Pons (tissue), 1 donor: ENCODE measurements around the gene CENPF.

Experiments used
- DNase-seq: peaks from one replicate; pipeline ENCODE4 v3.0.0-alpha.2; 2016; ENCODE audit warnings: low spot score

CENPF gene

DNA sequence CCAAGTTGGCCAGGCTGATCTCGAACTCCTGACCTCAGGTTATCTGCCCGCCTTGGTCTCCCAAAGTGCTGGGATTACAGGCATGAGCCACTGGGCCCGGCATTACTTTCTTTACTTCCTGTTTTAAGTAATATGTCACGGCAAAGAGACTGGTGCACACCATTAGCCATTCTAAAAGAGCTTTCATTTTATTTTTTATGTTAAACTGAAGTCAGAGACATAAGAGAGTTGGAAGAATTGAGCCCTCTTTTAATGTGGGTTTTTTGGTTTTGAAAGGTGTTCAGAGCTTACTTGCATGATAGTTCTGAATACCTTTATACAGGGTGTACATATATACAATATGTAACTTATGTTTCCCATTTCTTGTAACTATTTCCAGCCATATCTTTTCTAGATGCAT, 14.3 kb downstream of the CENPF start:
- no peak for DNase-seq

- no peak for DNase-seq
These were observed 14.8 kb downstream of the CENPF start for GRCh38 chr1:214617843-214618242.

DNA sequence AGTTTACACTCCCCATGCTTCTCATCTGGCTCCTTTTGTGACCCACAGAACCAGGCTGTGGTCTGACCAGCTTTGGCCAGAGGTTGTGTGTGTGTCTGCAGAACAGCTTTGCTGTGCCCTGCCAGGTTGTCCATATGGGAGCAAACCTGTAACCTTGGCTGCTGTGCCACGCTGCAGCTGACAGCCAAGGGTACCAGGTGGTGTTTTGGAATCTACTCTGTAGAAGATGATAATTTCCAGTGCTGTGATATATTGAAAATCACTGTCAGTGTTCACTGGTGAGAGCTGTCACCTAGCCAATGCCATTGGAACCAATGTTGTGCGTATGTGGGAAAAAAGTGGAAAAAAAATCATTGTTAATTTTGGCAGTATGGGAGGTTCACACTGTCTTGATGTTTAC, 18.2 kb downstream of the CENPF start:
- no peak for DNase-seq

DNA sequence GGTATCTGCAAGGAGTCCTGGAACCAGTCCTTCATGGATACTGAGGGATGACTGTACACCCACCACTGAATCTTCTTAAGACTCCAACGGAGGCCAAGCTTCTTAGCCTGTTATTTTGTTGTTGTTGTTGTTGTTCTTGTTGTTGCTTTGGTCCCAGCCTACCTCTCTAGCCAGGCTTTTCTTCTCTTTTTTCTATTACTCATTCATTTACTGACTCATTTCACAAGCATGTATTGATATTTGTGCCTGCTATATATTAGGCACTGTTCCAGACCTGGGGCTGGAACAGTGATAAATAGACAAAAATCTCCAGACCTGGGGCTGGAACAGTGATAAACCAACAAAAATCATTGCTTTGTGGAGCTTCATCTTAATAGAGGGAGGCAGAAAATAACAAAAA, 20.4 kb downstream of the CENPF start:
- no peak for DNase-seq

- DNase-seq, result no peak
These were observed 29.1 kb downstream of the CENPF start for GRCh38 chr1:214632091-214632490.

- no peak for DNase-seq
These were observed 30.7 kb downstream of the CENPF start for GRCh38 chr1:214633686-214634085.

DNA sequence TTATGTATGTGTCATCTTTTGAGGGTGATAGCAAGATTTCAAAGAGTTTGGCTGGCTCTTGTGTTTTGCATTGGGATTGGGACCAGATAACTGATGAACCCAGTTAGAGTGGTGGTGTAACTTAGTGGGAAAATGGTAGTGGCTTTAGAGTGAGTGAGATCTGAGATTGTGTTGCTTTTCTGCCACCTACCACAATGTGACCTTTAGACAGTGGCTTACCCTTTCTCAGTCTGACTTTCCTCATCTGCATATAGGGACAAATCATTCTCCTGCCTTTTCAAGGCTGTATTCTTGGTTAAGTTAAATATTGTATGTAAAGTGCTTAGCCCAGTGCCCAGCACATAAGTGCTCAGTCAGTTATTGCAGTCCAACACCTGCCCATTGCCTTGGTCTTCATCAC, 31.3 kb downstream of the CENPF start:
- DNase-seq, result no peak

DNA sequence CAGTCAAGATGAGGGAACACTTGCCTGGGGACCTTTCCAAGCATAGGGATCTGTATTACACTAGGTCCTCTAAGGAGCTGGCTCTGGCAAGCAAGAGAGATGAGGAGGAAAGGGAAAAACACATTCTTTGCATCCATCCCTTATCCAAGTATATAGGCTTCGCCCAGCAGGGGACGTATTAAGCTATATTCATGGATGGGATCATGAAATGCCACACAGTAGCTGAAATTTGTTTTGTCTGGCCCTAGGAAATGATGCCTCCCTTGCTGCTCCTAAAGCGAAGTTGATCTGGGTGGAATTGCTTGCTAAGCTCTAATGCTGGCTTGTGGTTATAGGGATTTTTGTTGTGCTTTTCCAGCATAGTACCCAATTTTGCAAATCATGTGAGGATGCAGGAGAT, 32.1 kb downstream of the CENPF start:
- no peak for DNase-seq

DNA sequence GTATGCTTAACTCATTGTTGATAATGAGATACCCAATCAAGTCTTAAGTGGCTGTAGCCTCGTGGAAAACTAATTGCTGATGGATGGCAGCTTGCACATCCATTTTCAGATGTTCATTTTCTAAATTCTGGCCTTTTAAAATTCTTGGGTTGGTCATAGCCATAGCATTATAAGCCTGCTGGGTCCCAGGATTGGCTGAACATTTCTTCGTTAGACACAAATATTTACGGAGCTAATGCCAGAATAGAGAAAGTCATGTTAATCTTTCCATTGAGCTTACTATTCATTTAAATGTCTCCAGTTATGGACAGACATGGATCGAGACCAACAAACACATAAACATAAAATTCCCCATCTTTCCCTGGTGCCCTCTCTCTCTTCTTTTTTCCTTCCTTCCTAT, 32.5 kb downstream of the CENPF start:
- DNase-seq, result no peak

- no peak for DNase-seq
These were observed 33.4 kb downstream of the CENPF start for GRCh38 chr1:214636436-214636835.

GRCh38 chr1:214637125-214637524, 34.1 kb downstream of the CENPF start:
- no peak for DNase-seq

GRCh38 chr1:214637722-214638458, 34.9 kb downstream of the CENPF start:
- DNase-seq, result peak; percentile 41

GRCh38 chr1:214638459-214638807, 35.4 kb downstream of the CENPF start:
- DNase-seq, result no peak

DNA sequence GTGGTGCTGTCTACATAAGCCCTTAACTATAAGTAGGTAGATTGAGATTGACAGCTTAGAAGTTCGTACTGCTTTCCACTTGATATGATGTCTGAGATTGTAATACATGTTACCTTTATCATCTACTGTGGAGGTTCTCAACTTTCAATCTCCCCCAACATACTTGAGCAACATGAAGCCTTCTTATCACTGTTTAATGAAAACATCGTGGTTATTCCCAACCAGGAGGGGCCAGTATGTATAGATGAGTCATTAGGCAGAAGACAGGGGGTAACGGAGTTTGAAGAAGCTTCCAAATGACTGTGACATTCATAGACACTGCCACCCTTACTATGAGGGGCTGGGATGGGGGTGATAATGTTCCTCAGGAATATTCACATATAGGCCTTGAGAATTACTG, 36.0 kb downstream of the CENPF start:
- no peak for DNase-seq

DNA sequence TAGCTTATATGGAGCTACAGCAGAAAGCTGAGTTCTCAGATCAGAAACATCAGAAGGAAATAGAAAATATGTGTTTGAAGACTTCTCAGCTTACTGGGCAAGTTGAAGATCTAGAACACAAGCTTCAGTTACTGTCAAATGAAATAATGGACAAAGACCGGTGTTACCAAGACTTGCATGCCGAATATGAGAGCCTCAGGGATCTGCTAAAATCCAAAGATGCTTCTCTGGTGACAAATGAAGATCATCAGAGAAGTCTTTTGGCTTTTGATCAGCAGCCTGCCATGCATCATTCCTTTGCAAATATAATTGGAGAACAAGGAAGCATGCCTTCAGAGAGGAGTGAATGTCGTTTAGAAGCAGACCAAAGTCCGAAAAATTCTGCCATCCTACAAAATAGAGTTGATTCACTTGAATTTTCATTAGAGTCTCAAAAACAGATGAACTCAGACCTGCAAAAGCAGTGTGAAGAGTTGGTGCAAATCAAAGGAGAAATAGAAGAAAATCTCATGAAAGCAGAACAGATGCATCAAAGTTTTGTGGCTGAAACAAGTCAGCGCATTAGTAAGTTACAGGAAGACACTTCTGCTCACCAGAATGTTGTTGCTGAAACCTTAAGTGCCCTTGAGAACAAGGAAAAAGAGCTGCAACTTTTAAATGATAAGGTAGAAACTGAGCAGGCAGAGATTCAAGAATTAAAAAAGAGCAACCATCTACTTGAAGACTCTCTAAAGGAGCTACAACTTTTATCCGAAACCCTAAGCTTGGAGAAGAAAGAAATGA, 37.6 kb downstream of the CENPF start:
- no peak for DNase-seq

DNA sequence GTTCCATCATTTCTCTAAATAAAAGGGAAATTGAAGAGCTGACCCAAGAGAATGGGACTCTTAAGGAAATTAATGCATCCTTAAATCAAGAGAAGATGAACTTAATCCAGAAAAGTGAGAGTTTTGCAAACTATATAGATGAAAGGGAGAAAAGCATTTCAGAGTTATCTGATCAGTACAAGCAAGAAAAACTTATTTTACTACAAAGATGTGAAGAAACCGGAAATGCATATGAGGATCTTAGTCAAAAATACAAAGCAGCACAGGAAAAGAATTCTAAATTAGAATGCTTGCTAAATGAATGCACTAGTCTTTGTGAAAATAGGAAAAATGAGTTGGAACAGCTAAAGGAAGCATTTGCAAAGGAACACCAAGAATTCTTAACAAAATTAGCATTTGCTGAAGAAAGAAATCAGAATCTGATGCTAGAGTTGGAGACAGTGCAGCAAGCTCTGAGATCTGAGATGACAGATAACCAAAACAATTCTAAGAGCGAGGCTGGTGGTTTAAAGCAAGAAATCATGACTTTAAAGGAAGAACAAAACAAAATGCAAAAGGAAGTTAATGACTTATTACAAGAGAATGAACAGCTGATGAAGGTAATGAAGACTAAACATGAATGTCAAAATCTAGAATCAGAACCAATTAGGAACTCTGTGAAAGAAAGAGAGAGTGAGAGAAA, 38.4 kb downstream of the CENPF start:
- DNase-seq, result no peak

DNA sequence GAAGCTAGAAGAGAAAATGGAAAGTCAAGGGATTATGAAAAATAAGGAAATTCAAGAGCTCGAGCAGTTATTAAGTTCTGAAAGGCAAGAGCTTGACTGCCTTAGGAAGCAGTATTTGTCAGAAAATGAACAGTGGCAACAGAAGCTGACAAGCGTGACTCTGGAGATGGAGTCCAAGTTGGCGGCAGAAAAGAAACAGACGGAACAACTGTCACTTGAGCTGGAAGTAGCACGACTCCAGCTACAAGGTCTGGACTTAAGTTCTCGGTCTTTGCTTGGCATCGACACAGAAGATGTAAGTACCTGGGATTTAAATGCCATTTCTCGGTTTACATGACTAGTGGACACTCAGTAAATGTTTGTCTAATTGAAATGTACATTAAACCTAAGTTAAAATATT, 40.0 kb downstream of the CENPF start:
- no peak for DNase-seq

- no peak for DNase-seq
These were observed 42.7 kb downstream of the CENPF start for GRCh38 chr1:214645712-214646111.

DNA sequence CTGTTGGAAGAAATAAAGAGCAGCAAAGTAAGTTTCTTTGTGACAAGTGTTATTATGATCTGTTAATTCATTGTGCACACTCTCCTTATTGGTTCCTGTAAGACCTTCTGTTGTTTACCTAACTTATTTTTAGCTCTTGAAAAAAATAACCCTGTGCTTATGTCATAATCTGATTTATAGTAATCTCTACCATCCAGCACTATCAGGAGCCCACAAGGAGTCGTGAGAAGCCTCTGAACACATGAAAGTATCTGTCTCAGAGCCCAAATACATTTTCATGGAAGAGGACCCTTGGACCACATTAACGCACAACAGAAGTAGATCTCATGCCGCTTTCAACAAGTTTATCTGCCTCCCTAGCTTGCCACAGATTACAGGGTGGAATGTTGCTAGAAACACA, 45.8 kb downstream of the CENPF start:
- no peak for DNase-seq

DNA sequence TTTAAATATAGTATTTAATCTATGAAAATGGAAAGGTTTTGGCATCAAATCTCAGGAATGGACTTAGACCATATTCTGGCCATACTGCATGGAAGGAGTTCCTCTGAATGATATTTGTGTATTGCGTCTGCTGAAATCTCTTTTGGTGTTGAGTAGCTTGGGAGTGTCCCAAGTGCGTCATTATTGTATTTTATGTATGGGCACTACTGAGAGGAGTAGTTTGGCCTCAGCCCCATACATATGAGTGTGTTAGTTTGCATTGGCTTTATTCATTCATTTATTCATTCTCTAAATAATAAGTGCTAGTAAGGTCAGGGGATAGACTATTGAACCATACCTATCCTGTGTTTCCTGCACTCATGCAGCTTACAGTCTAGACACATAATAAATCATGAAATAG, 46.6 kb downstream of the CENPF start:
- DNase-seq, result no peak

- no peak for DNase-seq
These were observed 47.7 kb downstream of the CENPF start for GRCh38 chr1:214650664-214651063.

DNA sequence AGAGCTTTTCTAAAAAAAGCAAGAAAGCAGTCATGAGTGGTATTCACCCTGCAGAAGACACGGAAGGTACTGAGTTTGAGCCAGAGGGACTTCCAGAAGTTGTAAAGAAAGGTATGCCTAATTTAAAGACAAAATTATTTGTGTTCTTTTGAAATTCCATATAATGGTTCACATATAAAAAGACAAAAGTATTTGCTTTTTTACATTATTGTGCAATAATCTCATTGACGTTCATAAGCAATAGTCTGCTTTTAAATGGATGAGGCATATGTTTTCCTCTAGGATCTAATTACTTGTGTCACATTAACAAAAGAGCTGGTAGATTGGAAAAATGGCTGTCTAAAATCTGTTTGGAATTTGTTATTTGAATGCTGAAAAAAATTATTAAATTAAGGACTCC, 54.3 kb downstream of the CENPF start:
- no peak for DNase-seq

DNA sequence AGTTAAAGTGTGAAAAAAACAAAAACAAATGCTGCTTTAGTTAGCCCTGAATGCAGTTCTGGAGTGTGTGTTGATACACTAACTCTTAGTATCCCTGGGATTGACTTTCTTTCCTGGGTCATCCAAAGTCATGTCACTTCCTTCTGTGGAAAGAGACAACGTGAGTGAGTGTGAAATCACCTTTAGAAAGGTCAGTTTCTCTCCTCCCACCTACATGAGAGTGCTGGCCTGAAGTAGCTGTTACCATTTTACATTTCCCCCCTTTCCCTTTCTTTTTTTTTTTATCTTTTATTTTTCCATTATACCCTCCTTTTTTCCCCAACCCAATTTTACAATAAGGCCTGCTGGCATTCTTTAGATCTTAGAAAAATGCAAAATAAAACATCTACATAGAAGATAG, 55.2 kb downstream of the CENPF start:
- DNase-seq, result no peak
